ENCODE results near the gene ZFYVE28.

ZFYVE28 gene

GRCh38 chr4:2393353-2394270 is 24.8 kb downstream of the ZFYVE28 start:
- Histone ChIP-seq H3K4ac (ENCODE audit: low read depth, low read length) (no peak overlapping the region), H3K23ac (ENCODE audit: low read length) (no peak overlapping the region), H2BK15ac (replicated peaks; ENCODE audit: low read depth) (no peak overlapping the region), H3K56ac (ENCODE audit: low read length) (peak overlapping the region; percentile 78), H3K4me1 (ENCODE audit: control insufficient read depth, low read depth, low read length) (peaks cover 5% of the 10 kb centered on the region), H3K27ac (ENCODE audit: low read depth, low read length) (no peak overlapping the region), H2BK5ac (ENCODE audit: low read length) (no peak overlapping the region), H2AK5ac (ENCODE audit: low read length) (no peak overlapping the region), H4K5ac (ENCODE audit: low read length) (no peak overlapping the region), H3K18ac (ENCODE audit: low read length) (no peak overlapping the region), H2BK120ac (ENCODE audit: low read depth, low read length) (no peak overlapping the region), H3K79me1 (ENCODE audit: low read length) (no peaks in the 10 kb centered on the region), H3K36me3 (ENCODE audit: control insufficient read depth, insufficient read depth, low read length) (no peaks in the 10 kb centered on the region), H3K9ac (ENCODE audit: low read length) (peak overlapping the region; percentile 35), H3K4me2 (ENCODE audit: low read length) (peak overlapping the region; percentile 24), H3K4me3 (ENCODE audit: low read length) (no peak overlapping the region), H3K79me2 (ENCODE audit: control insufficient read depth, insufficient read depth, low read length) (no peaks in the 10 kb centered on the region), H3K27me3 (ENCODE audit: insufficient read depth, low read length, poor library complexity) (no peaks in the 10 kb centered on the region), H4K8ac (ENCODE audit: low read depth, low read length) (no peak overlapping the region)
- WGBS (ENCODE audit: extremely low coverage, insufficient coverage, low lambda C conversion rate), result no CpG with 5 or more reads among the region's 28 CpGs
- peak; percentile 56 for DNase-seq

GRCh38 chr4:2390784-2391421 is 27.5 kb downstream of the ZFYVE28 start:
- DNase-seq, result no peak
- no peak overlapping the region for H4K5ac ChIP-seq (ENCODE audit: low read length)
- WGBS (ENCODE audit: extremely low coverage, insufficient coverage, low lambda C conversion rate), result no CpG with 5 or more reads among the region's 20 CpGs
- H4K8ac ChIP-seq (ENCODE audit: low read depth, low read length), result no peak overlapping the region
- H2AK5ac ChIP-seq (ENCODE audit: low read length), result no peak overlapping the region
- H3K4me2 ChIP-seq (ENCODE audit: low read length), result peak overlapping the region; percentile 21
- no peak overlapping the region for H3K4ac ChIP-seq (ENCODE audit: low read depth, low read length)
- H3K27me3 ChIP-seq (ENCODE audit: insufficient read depth, low read length, poor library complexity), result no peaks in the 10 kb centered on the region
- H3K9ac ChIP-seq (ENCODE audit: low read length), result peak overlapping the region; percentile 8
- no peak overlapping the region for H2BK5ac ChIP-seq (ENCODE audit: low read length)
- no peaks in the 10 kb centered on the region for H3K79me2 ChIP-seq (ENCODE audit: control insufficient read depth, insufficient read depth, low read length)
- H3K4me3 ChIP-seq (ENCODE audit: low read length), result no peak overlapping the region
- H3K18ac ChIP-seq (ENCODE audit: low read length), result no peak overlapping the region
- H3K4me1 ChIP-seq (ENCODE audit: control insufficient read depth, low read depth, low read length), result peaks cover 5% of the 10 kb centered on the region
- no peak overlapping the region for H2BK15ac ChIP-seq (replicated peaks; ENCODE audit: low read depth)
- peak overlapping the region; percentile 76 for H3K56ac ChIP-seq (ENCODE audit: low read length)
- H3K79me1 ChIP-seq (ENCODE audit: low read length), result no peaks in the 10 kb centered on the region
- H2BK120ac ChIP-seq (ENCODE audit: low read depth, low read length), result no peak overlapping the region
- no peak overlapping the region for H3K27ac ChIP-seq (ENCODE audit: low read depth, low read length)
- H3K23ac ChIP-seq (ENCODE audit: low read length), result no peak overlapping the region
- H3K36me3 ChIP-seq (ENCODE audit: control insufficient read depth, insufficient read depth, low read length), result no peaks in the 10 kb centered on the region

- Histone ChIP-seq H3K4ac (ENCODE audit: low read depth, low read length) (no peak overlapping the region), H2BK120ac (ENCODE audit: low read depth, low read length) (no peak overlapping the region), H3K27me3 (ENCODE audit: insufficient read depth, low read length, poor library complexity) (no peaks in the 10 kb centered on the region), H3K4me1 (ENCODE audit: control insufficient read depth, low read depth, low read length) (peaks cover 5% of the 10 kb centered on the region), H4K8ac (ENCODE audit: low read depth, low read length) (no peak overlapping the region), H2AK5ac (ENCODE audit: low read length) (no peak overlapping the region), H2BK5ac (ENCODE audit: low read length) (no peak overlapping the region), H3K23ac (ENCODE audit: low read length) (no peak overlapping the region), H3K36me3 (ENCODE audit: control insufficient read depth, insufficient read depth, low read length) (no peaks in the 10 kb centered on the region), H3K9ac (ENCODE audit: low read length) (no peak overlapping the region), H3K18ac (ENCODE audit: low read length) (no peak overlapping the region), H3K4me3 (ENCODE audit: low read length) (no peak overlapping the region), H3K79me2 (ENCODE audit: control insufficient read depth, insufficient read depth, low read length) (no peaks in the 10 kb centered on the region), H3K27ac (ENCODE audit: low read depth, low read length) (no peak overlapping the region), H3K79me1 (ENCODE audit: low read length) (no peaks in the 10 kb centered on the region), H3K56ac (ENCODE audit: low read length) (no peak overlapping the region), H2BK15ac (replicated peaks; ENCODE audit: low read depth) (no peak overlapping the region), H3K4me2 (ENCODE audit: low read length) (no peak overlapping the region), H4K5ac (ENCODE audit: low read length) (no peak overlapping the region)
- DNase-seq, result peak; percentile 69
- no CpG with 5 or more reads among the region's 9 CpGs for WGBS (ENCODE audit: extremely low coverage, insufficient coverage, low lambda C conversion rate)
Observed at GRCh38 chr4:2390146-2390545, 28.3 kb downstream of the ZFYVE28 start.

- Histone ChIP-seq H3K4ac (ENCODE audit: low read depth, low read length) (no peak overlapping the region), H3K27me3 (ENCODE audit: insufficient read depth, low read length, poor library complexity) (no peaks in the 10 kb centered on the region), H3K4me1 (ENCODE audit: control insufficient read depth, low read depth, low read length) (peaks cover 5% of the 10 kb centered on the region), H2AK5ac (ENCODE audit: low read length) (no peak overlapping the region), H4K5ac (ENCODE audit: low read length) (no peak overlapping the region), H3K4me3 (ENCODE audit: low read length) (no peak overlapping the region), H3K36me3 (ENCODE audit: control insufficient read depth, insufficient read depth, low read length) (no peaks in the 10 kb centered on the region), H2BK15ac (replicated peaks; ENCODE audit: low read depth) (no peak overlapping the region), H4K8ac (ENCODE audit: low read depth, low read length) (no peak overlapping the region), H3K56ac (ENCODE audit: low read length) (peak overlapping the region; percentile 35), H3K18ac (ENCODE audit: low read length) (no peak overlapping the region), H3K79me2 (ENCODE audit: control insufficient read depth, insufficient read depth, low read length) (no peaks in the 10 kb centered on the region), H3K79me1 (ENCODE audit: low read length) (no peaks in the 10 kb centered on the region), H3K23ac (ENCODE audit: low read length) (no peak overlapping the region), H3K27ac (ENCODE audit: low read depth, low read length) (no peak overlapping the region), H2BK120ac (ENCODE audit: low read depth, low read length) (no peak overlapping the region), H3K4me2 (ENCODE audit: low read length) (no peak overlapping the region), H3K9ac (ENCODE audit: low read length) (no peak overlapping the region), H2BK5ac (ENCODE audit: low read length) (no peak overlapping the region)
- WGBS (ENCODE audit: extremely low coverage, insufficient coverage, low lambda C conversion rate), result no CpG with 5 or more reads among the region's 9 CpGs
- DNase-seq, result no peak
Observed at GRCh38 chr4:2389691-2390090, 28.8 kb downstream of the ZFYVE28 start.

- Histone ChIP-seq H4K5ac (ENCODE audit: low read length) (no peak overlapping the region), H3K79me2 (ENCODE audit: control insufficient read depth, insufficient read depth, low read length) (no peaks in the 10 kb centered on the region), H2AK5ac (ENCODE audit: low read length) (no peak overlapping the region), H3K36me3 (ENCODE audit: control insufficient read depth, insufficient read depth, low read length) (no peaks in the 10 kb centered on the region), H2BK120ac (ENCODE audit: low read depth, low read length) (no peak overlapping the region), H3K79me1 (ENCODE audit: low read length) (no peaks in the 10 kb centered on the region), H3K27ac (ENCODE audit: low read depth, low read length) (no peak overlapping the region), H3K4me1 (ENCODE audit: control insufficient read depth, low read depth, low read length) (peaks cover 5% of the 10 kb centered on the region), H3K23ac (ENCODE audit: low read length) (no peak overlapping the region), H3K4ac (ENCODE audit: low read depth, low read length) (no peak overlapping the region), H3K4me3 (ENCODE audit: low read length) (no peak overlapping the region), H2BK15ac (replicated peaks; ENCODE audit: low read depth) (no peak overlapping the region), H2BK5ac (ENCODE audit: low read length) (no peak overlapping the region), H3K18ac (ENCODE audit: low read length) (no peak overlapping the region), H3K4me2 (ENCODE audit: low read length) (no peak overlapping the region), H3K27me3 (ENCODE audit: insufficient read depth, low read length, poor library complexity) (no peaks in the 10 kb centered on the region), H4K8ac (ENCODE audit: low read depth, low read length) (no peak overlapping the region), H3K9ac (ENCODE audit: low read length) (no peak overlapping the region), H3K56ac (ENCODE audit: low read length) (no peak overlapping the region)
- no peak for DNase-seq
- WGBS (ENCODE audit: extremely low coverage, insufficient coverage, low lambda C conversion rate), result no CpG with 5 or more reads among the region's 9 CpGs
Observed at GRCh38 chr4:2388429-2389182, 29.8 kb downstream of the ZFYVE28 start.
